Retinal pigment epithelial cell (primary cell): ENCODE results near the gene STRADA.

Source experiments
- DNase-seq: peaks from one replicate; pipeline ENCODE4 v3.0.0-alpha.2; 2010; ENCODE audit warnings: low read depth
- H3K4me3 ChIP-seq: 2 replicates; pipeline ENCODE4 v1.5.1; 2011; ENCODE audit warnings: mild to moderate bottlenecking, low read length, control low read depth, moderate library complexity
- CTCF ChIP-seq: conservative IDR thresholded peaks from 2 replicates; pipeline ENCODE4 v1.5.1; 2011; ENCODE audit warnings: low read depth, low read length, control low read depth, inconsistent platforms

Gene STRADA

GRCh38 chr17:63706336-63707082 lies 35.1 kb downstream of the STRADA start:
- TF ChIP-seq CTCF, result no peak
- H3K4me3 ChIP-seq, result no peak overlapping the region
- no peak for DNase-seq

- no peak for DNase-seq
- TF ChIP-seq CTCF, result no peak
- H3K4me3 ChIP-seq, result no peak overlapping the region
These were observed 35.9 kb downstream of the STRADA start for GRCh38 chr17:63705657-63706056.

- DNase-seq, result no peak
- no peak overlapping the region for H3K4me3 ChIP-seq
- no peak for TF ChIP-seq CTCF
These were observed 36.8 kb downstream of the STRADA start for GRCh38 chr17:63704836-63705235.

- TF ChIP-seq CTCF, result no peak
- no peak for DNase-seq
- no peak overlapping the region for H3K4me3 ChIP-seq
These were observed 37.4 kb downstream of the STRADA start for GRCh38 chr17:63704259-63704576.

- TF ChIP-seq CTCF, result no peak
- H3K4me3 ChIP-seq, result no peak overlapping the region
- DNase-seq, result no peak
These were observed 37.9 kb downstream of the STRADA start for GRCh38 chr17:63703556-63704258.

GRCh38 chr17:63703029-63703428 lies 38.6 kb downstream of the STRADA start:
- DNase-seq, result no peak
- TF ChIP-seq CTCF, result no peak
- H3K4me3 ChIP-seq, result no peak overlapping the region

- H3K4me3 ChIP-seq, result no peak overlapping the region
- DNase-seq, result no peak
- no peak for TF ChIP-seq CTCF
These were observed 38.9 kb downstream of the STRADA start for GRCh38 chr17:63702721-63703015.
